ENCODE results near the gene TMEM187.

TMEM187 gene

DNA sequence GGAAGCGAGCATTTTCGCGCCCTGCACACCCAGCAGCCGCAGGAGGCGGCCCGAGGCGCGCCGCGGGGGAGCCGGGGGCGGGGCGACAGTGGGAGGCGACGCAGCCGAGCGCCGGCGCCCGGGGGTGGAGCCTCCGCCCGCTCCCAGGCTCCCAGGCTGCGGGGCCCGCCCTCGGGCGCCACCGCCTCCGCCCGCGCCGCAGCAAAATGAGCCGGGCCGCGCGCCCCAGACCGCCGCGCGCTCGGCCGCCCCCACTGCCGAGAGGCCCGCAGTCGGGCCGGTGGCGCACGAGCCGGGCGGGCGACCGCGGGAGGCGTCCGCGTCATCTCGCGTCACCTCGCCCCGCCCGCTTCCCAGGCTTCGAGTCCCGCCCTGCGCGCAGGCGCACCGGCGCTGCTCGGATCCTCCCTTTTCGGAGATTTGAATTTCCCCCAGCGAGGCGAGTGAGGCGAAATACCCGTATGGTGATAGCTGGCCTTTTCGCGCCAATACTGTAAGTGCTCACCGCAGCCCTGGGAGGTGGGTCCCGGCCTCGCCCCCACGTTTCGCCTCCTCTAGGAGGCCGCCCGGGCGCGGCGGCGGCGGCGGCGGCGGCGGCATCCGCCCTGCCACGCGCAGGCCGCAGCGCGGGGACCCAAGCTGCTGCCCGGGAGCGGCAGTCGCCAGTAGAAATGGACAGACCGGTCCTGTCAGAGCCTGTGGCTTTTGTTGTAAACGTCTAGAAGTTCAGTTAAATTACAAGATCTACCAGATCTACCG, at the start of gene TMEM187:
TSS of gene TMEM187 (plus strand) at position 387 of the 759 bp plus-strand sequence. CDS start 9,309 bp downstream, outside the sequence.
- peak; percentile 81 for DNase-seq

DNA sequence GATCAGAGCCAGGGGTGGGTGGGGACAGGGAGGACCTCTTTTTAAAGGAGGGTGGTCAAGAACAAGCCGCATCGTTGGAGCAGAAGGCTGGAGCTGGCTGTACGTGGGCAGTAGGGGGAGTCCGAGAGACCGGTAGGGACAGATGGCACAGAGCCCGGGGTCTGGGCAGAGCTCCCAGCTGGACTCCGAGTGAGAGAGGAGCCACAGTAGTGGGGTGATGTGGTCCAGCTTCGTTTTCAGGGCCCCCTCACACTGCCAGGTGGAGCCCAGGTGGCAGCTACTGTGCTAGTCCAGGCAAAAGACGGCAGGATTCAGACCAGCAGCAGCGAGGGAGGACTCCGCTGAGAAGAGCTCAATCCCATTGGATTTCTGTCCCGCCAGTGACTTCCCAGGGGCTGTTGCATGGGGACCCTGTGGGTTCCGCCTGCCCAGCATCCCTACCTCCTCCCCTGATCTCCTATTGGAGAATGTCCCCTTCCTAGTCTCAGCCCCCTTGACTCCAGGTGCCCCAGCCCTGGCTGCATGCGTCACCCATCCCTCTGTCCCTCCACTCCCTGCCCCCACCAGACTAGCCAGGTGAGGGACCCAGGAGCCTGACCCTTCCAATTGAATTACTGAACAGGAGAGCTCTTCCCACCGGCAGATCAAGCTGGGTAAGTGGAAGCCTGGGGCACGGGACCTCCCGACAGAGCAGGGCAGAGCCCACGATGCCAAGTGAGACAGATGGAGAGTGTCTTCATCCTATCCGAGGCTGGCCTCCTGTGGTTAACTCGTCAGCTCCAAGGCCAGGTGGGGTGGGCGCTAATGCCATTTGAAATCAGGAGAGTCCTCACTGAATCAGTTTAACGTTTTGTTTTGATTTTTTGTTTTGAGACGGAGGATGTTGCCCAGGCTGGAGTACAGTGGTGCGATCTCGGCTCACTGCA, 49.4 kb upstream of the TMEM187 start:
- DNase-seq = peak; percentile 18

DNA sequence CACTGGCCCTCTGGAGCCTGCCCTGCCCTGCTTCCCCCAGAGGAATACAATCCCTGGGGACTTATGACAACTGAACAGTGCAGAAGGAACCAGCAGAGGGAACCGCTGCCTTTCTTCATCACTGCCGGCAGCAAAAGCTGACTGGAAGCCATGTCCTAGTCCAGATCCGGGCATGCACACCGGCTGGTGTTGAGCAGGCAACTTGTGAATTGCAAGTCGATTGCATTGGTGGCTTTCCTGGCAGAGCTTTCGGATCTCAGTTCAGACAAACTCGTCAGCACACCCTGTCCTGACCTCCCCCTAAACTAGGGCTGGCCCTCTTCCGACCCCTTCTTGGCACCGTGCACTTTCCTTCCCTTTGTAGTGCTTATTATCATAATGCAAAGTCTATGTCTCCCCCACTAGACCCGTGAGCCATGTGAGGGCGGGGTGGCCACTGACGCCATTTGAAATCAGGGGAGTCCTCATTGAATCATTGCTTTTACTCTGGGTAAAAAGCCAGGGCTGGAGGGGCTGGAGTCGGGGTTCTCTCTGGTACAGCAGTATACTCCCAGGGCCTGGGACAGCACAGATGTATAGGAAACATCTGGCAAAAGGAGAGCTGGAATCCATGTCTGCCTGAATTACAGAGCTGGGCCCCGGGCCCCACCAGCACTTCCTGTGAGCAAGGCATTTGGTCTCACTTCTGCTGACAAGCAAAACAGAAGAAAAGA, 48.2 kb upstream of the TMEM187 start:
- DNase-seq = peak; percentile 60

GRCh38 chrX:153925387-153925738, 47.2 kb upstream of the TMEM187 start:
- DNase-seq = no peak

GRCh38 chrX:153925739-153926551, 46.6 kb upstream of the TMEM187 start, which contains the start of gene ARHGAP4:
Gene ARHGAP4 (minus strand): TSS chrX:153926264. CDS start chrX:153926202, 62 bp downstream.
- peak; percentile 51 for DNase-seq

DNA sequence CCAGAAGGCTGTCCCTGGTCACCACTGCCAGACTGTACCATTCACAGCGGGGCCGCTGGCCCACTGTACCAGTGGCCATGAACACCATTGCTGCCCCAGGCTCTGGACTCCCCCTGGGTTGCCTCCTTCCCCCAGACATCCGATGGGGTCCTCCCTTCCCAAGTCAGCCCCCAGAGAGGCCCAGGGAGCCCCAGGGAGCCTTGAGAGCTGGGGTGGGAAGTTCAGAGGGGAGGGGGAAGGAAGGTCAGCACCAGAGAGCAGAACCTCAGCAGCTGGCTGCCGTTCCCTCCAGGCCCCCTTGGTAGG, 46.0 kb upstream of the TMEM187 start:
- DNase-seq = no peak

DNA sequence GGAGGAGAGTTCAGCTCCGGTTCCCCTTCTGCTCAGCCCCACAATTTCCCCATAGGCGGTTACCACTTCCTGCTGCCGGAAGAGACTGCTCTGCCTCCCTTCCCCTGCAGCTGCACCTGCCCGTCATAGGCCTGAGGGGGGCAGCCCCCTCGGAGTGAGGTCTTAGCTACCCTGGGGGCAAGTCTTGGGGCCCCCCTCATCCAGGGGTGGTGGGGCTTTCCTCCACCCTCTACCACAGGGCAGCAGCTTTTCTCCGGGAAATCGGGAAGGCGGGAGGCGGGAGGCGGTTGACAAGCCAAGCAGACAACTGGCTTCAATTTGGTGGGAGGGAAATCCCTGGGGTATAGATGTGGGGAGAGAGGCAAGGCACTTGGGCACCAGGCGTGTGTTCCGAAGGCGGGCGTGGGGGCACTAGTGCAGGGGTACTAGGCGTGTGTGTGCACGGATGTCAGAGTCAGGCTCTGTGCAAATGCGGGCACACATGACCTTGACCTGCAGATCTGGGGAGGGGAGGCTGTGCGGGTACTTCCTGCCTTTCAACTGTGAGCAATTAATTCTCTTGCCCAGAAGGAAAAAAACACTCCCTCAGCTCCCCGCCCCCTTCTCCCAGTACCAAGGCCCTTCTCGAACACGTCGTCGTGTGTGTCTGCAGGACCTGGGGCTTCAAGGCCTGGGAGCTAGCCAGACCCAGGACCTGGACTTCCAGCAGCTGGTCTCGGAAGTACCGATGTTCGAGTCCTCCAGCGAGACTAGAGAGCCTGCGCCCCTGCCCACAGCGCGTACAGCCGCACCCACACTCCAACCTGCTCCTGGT, 45.5 kb upstream of the TMEM187 start:
- DNase-seq = peak; percentile 95

GRCh38 chrX:153927672-153927921, 45.0 kb upstream of the TMEM187 start:
- no peak for DNase-seq

DNA sequence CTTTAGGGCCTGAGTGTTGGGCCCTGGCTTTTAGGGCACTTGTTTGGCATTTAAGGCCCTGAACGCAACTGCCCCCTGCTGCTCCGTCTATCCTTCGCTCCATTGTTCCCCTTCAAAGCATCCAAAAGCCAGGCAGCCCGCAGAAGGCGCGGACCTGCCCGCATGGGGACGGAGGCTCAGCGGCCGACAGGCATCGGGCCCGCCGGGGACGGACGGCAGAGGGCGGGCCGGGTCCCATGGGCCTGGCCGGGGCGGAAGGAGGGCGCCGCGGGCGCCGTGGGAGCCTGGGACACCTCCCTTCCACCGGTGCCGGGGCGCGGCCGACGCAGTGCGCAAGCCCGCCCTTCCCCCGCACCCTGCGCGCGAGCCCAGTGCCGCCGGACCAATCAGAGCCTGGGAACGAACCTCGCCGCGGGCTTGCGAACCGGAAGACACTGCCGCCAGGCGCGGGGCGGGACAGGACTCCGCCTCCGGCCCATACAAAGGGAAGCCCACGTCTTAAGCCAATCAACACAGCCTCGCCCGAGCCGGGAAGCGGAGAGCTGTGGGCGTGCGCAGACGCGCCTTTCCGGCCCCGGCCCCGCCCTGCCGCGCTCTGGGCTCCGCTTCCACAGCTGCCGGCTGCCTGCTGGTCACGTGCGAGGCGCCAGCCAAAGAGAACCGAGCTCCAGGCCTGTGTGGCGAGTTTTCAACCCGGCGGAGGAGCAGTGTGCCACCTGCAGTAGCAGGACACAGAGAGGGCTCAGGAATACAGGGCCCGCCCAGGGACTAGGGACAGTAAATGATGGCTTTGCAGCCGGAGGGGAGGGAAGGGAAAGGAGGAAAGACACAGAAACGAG, 44.4 kb upstream of the TMEM187 start:
- peak; percentile 94 for DNase-seq

GRCh38 chrX:153928846-153929245, 43.7 kb upstream of the TMEM187 start:
- DNase-seq = peak; percentile 19

DNA sequence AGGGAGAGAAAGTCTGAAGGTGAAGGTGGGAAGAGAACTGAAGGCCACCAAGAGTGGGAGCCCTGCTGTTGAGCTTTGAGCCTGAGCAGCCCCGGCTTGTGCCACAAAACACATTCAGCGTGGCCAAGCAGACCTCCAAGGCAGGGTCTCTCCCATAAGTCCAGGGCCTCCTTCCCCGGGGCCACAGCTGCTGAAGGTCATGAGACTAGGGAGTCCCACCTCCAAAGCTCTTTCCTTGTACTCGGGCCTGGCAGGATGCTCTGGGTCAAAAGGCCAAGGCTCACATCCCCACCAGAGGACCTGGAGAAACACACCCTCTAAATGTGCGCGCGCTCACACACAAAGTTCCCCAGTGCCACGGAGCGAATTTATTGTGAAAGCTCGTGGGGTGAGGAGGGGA, 43.0 kb upstream of the TMEM187 start:
- peak; percentile 16 for DNase-seq

- no peak for DNase-seq
These were observed 42.3 kb upstream of the TMEM187 start for GRCh38 chrX:153930011-153930910.

- no peak for DNase-seq
These were observed 41.4 kb upstream of the TMEM187 start for GRCh38 chrX:153931151-153931550.

GRCh38 chrX:153931748-153932147, 40.8 kb upstream of the TMEM187 start:
- no peak for DNase-seq

- DNase-seq = no peak
These were observed 40.2 kb upstream of the TMEM187 start for GRCh38 chrX:153932220-153932915.

GRCh38 chrX:153933748-153934147, 38.8 kb upstream of the TMEM187 start:
- peak; percentile 27 for DNase-seq

DNA sequence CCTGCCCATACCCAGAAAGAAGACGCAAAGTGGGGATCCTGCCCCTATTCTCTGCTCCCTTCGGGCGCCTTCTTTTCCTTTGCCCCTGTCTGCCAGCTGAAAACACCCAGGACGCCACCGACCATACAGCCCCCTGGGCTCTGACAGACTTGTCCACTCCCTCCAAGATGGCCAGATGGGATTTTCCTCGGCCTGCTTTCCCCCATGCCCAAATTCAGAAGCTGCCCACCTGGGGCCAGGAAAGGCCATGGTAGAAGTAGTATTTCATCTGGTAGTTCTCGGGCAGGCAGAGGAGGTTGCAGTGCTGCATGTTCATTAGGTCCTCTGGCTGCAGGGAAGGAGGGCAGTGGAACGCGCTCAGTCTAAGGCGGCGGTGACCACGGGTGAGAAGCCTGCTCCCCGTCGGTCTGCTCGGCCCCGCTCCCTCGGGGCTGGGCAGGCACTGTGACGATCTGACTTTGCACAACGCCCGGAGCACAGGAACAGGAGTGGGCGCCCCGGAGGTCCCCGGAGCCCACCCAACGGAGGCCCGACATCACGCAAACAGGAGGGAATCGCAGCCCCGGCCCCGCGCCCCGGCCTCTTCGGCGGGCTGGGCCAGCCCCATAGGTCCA, 38.3 kb upstream of the TMEM187 start:
- DNase-seq = no peak

DNA sequence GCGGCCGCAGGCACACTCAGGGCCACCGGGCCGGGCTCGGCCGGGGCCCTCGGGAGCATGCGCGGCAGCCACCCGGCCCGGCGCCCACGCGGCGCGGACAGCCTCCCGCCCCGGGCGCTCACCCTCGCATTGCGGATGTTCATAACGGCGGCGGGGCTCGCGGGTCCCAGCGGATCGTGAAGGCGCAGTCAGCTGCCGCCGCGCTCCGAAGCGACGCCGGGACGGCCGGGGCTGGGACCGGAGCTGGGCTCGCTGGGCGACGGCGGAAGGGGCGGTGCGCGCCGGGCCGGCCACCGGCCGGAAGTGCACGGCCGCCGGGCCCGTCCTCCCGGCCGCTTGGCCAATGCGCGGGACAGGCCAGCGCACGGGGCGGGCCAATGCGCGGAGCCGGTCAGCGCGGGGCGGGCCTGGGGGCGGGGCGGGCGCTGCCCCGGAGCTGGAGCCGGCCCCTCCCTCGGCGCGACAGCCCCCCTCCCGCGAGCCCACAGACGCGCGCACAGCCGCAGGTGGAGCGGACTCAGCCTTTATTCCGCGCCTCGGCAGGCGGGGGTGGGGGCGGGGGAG, 37.7 kb upstream of the TMEM187 start, which contains the start of gene NAA10:
TSS of gene NAA10 (minus strand) at position 276 of the 564 bp plus-strand sequence. CDS start at position 143, 133 bp downstream.
- peak; percentile 48 for DNase-seq

All from MV-4-11 (cell line).